ENCODE data around the gene CFAP90. TPM values are rescaled to one million over a fixed set of nuclear protein-coding genes. Genes with fewer than 3 reads are reported as not detected.

CFAP90 gene
- total RNA-seq, 8 experiments from 2014 or later: 0.45 to 39.3 (median 1.2) TPM; not detected in 2

DNA sequence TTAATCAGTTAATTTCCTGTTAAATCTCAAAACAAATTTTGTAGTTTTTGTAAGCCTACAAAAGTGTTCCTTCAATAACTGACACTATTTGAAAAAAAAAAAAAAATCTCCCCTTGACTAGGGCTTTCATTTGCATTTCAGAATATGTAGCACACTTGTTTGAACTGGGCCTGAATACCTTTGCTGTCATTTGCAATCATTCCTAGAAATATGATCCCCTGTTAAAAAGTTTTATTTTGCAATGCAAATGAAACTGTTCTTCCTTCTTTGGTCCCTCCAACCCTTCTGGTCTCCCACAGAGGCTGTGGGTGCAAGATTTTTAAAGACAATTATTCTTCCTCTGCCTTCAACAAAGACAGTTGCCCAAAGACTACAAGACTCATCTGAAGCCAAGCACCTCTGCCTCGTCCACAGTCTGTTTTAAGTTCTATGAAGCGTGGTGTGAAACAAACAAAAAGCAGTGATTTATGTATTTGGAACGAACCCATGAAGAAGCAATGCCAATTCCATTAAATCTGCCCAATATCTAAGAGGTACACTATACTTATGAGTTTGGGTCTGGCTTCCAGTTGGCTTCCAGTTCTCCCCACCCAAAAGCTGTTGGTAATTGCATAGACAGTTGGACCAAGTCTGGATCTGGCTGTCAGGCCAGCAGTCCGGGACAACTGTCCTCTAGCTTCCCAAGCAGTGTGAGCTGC, 66.1 kb downstream of the CFAP90 start:
- Histone ChIP-seq H3K4me3 (no peak overlapping the region), H3K27ac (no peak overlapping the region), H3K4me1 (replicated peaks in 1 of 2) (no peaks in the 10 kb centered on the region)
- in situ Hi-C loops (cut with MboI; ENCODE audit: low pct_unique_long_range_greater_than_20kb in 2 of 9, low sequenced_read_pairs in 9 of 9, unreplicated experiment in 9 of 9): no loop called here
- 0 to 100% (median 64%) methylated on average over 1 to 4 of the region's 4 CpGs; no CpG with 5 or more reads in 2 of the 10 experiments for WGBS, 10 experiments
- ATAC-seq (replicated peaks in 6 of 8): peak in 3 of 8 experiments; percentile 62 to 96 (median 91)

DNA sequence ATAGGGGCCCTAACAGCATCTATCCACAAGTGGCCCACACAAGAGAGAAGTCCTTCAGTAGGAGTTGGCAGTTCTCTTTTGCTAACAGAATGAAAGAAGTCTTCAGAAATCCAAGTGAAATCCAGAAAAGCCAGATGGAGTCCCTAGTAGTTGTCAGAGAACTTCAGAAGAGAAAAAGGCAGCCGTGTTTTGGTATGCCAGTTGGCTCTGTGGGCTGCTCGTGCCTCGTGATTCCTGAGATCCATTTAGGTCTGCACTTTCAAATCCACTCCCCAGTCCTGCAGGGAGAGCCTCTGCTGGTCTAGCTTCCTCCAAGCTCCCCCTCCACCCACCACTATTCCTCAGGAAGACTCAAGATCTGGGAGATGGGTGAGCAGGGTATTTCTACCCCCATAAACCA, 69.0 kb downstream of the CFAP90 start:
- in situ Hi-C loops (cut with MboI; ENCODE audit: low pct_unique_long_range_greater_than_20kb in 2 of 9, low sequenced_read_pairs in 9 of 9, unreplicated experiment in 9 of 9): no loop called here
- H3K4me1 ChIP-seq (replicated peaks in 1 of 2): peaks cover 5 to 6% of the 10 kb centered on the region in 2 donors
- ATAC-seq (replicated peaks in 6 of 8): no peak
- WGBS, 10 experiments: 17 to 67% methylated on average over 1 of the region's 3 CpGs; no CpG with 5 or more reads in 8 of the 10 experiments
- H3K27ac ChIP-seq: no peak overlapping the region
- no peak overlapping the region for H3K4me3 ChIP-seq

Other genes starting within 250 kb of the CFAP90 start
- 10 to 100 TPM in 7 of 8 experiments, 1 to 10 TPM in 1; 9.4 to 20.4 (median 12.5) TPM for gene FASTKD3, start 17.9 kb upstream of the CFAP90 start, total RNA-seq
- 10 to 100 TPM; 18.2 to 58.5 (median 35.1) TPM for gene MTRR, start 18.0 kb upstream of the CFAP90 start, total RNA-seq